Measurements from ENCODE around the gene RASD1.

The RASD1 gene

GRCh38 chr17:17526369-17526768, 30.2 kb upstream of the RASD1 start:
- DNase-seq, result no peak

GRCh38 chr17:17525956-17526355, 29.8 kb upstream of the RASD1 start:
- no peak for DNase-seq

GRCh38 chr17:17525311-17525710, 29.1 kb upstream of the RASD1 start:
- DNase-seq, result no peak

- no peak for DNase-seq
Measured at GRCh38 chr17:17523731-17524490, 27.7 kb upstream of the RASD1 start.

GRCh38 chr17:17523001-17523730, 27.0 kb upstream of the RASD1 start:
- no peak for DNase-seq

GRCh38 chr17:17520599-17521232, 24.5 kb upstream of the RASD1 start:
- DNase-seq, result no peak

GRCh38 chr17:17519886-17520285, 23.7 kb upstream of the RASD1 start:
- no peak for DNase-seq

GRCh38 chr17:17518951-17519350, 22.8 kb upstream of the RASD1 start:
- DNase-seq, result no peak

- no peak for DNase-seq
Measured at GRCh38 chr17:17518014-17518413, 21.8 kb upstream of the RASD1 start.

- no peak for DNase-seq
Measured at GRCh38 chr17:17516941-17517720, 20.9 kb upstream of the RASD1 start.

- DNase-seq, result no peak
Measured at GRCh38 chr17:17515934-17516930, 20.0 kb upstream of the RASD1 start.

GRCh38 chr17:17514993-17515933, 19.1 kb upstream of the RASD1 start:
- no peak for DNase-seq

- DNase-seq, result no peak
Measured at GRCh38 chr17:17514361-17514992, 18.3 kb upstream of the RASD1 start.

GRCh38 chr17:17513626-17514025, 17.4 kb upstream of the RASD1 start:
- no peak for DNase-seq

- no peak for DNase-seq
Measured at GRCh38 chr17:17512866-17513265, 16.7 kb upstream of the RASD1 start.

- no peak for DNase-seq
Measured at GRCh38 chr17:17511881-17512858, 16.0 kb upstream of the RASD1 start.

- no peak for DNase-seq
Measured at GRCh38 chr17:17511293-17511741, 15.1 kb upstream of the RASD1 start.

GRCh38 chr17:17510456-17511292, 14.5 kb upstream of the RASD1 start:
- no peak for DNase-seq

Measured in CD4-positive, alpha-beta T cell treated with Interleukin-1 beta for 1 hour (primary cell).